Naive thymus-derived CD4-positive, alpha-beta T cell (primary cell): Measurements from ENCODE around the gene C22orf42. TPM values are rescaled to one million over a fixed set of nuclear protein-coding genes. Genes with fewer than 3 reads are reported as not detected.
A peak's percentile ranks its signal among the peaks of the same experiment; 100 is the strongest.
"Not testable (repeated sequence)": the region's sequence is repeated elsewhere in the genome, so short reads cannot be mapped to it uniquely, and the experiment has no call there.

Experiments
- ATAC-seq: fragments of 150-1000 bp; cut with Tn5 transposase; 2 replicates; pipeline ENCODE4 v1.10.0; 2021; ENCODE audit warnings: mild to moderate bottlenecking, moderate library complexity
- CTCF ChIA-PET: fragments of 350-600 bp; sonication (Branson Sonifier 250); formaldehyde crosslinking; loops from one replicate; lab custom pipeline; 2021; ENCODE audit warnings: antibody characterized with exemption; lab: Charles Lee
- POLR2A ChIA-PET: fragments of 350-600 bp; sonication (Branson Sonifier 250); formaldehyde crosslinking; loops from one replicate; lab custom pipeline; 2021; ENCODE audit warnings: antibody characterized with exemption, inconsistent platforms; lab: Charles Lee
- DNase-seq, 9 donors: peaks; one replicate each; pipeline versions ENCODE4 v3.0.0 to v3.0.0-alpha.2; 2020 to 2022; ENCODE audit warnings: mixed read lengths in 1 of 9
- H3K27ac ChIP-seq: one replicate; pipeline ENCODE4 v1.7.0; 2013; ENCODE audit warnings: mild to moderate bottlenecking, low read depth, low read length, moderate library complexity
- H3K27me3 ChIP-seq, 2 donors: one replicate each; pipeline ENCODE4 v1.7.0; 2013; ENCODE audit warnings: low read length in 2 of 2, mild to moderate bottlenecking in 2 of 2, moderate library complexity in 2 of 2; ENCODE audit not compliant: control insufficient read depth in 2 of 2, insufficient read depth in 2 of 2
- H3K36me3 ChIP-seq, 3 experiments: 1 replicate in 2 of 3; 2 replicates in 1 of 3; pipeline ENCODE4 v1.7.0; 2013; ENCODE audit warnings: low read length in 3 of 3, mild to moderate bottlenecking in 3 of 3, moderate library complexity in 1 of 3; ENCODE audit not compliant: insufficient read depth in 3 of 3, control insufficient read depth in 2 of 3
- H3K4me1 ChIP-seq, 2 donors: one replicate each; pipeline ENCODE4 v1.7.0; 2013; ENCODE audit warnings: low read length in 2 of 2, mild to moderate bottlenecking in 2 of 2, moderate library complexity in 1 of 2; ENCODE audit not compliant: control insufficient read depth in 2 of 2, insufficient read depth in 2 of 2
- H3K4me3 ChIP-seq: 2 replicates; pipeline ENCODE4 v1.7.0; 2013; ENCODE audit warnings: mild to moderate bottlenecking, low read length
- H3K9me3 ChIP-seq, 3 experiments: 1 replicate in 2 of 3; 2 replicates in 1 of 3; pipeline ENCODE4 v1.7.0; 2013; ENCODE audit warnings: low read length in 3 of 3; ENCODE audit not compliant: control insufficient read depth in 2 of 3
- H3K27ac Mint-ChIP-seq, 9 donors: one replicate each; pipeline ENCODE4 v1.8.0; 2020 to 2022; ENCODE audit warnings: mixed read lengths in 9 of 9, mild to moderate bottlenecking in 8 of 9, moderate library complexity in 5 of 9, inconsistent platforms in 2 of 9
- H3K27me3 Mint-ChIP-seq, 5 donors: one replicate each; pipeline ENCODE4 v1.8.0; 2021 to 2022; ENCODE audit warnings: mixed read lengths in 5 of 5, mild to moderate bottlenecking in 1 of 5
- H3K36me3 Mint-ChIP-seq, 5 donors: one replicate each; pipeline ENCODE4 v1.8.0; 2020 to 2022; ENCODE audit warnings: mixed read lengths in 5 of 5, mild to moderate bottlenecking in 3 of 5, inconsistent platforms in 1 of 5
- H3K4me1 Mint-ChIP-seq, 7 donors: one replicate each; pipeline ENCODE4 v1.8.0; 2020 to 2022; ENCODE audit warnings: mixed read lengths in 7 of 7, mild to moderate bottlenecking in 3 of 7, inconsistent platforms in 1 of 7
- H3K4me3 Mint-ChIP-seq, 10 donors: one replicate each; pipeline ENCODE4 v1.8.0; 2020 to 2022; ENCODE audit warnings: mild to moderate bottlenecking in 10 of 10, mixed read lengths in 10 of 10, moderate library complexity in 6 of 10, inconsistent platforms in 2 of 10
- H3K9me3 Mint-ChIP-seq, 11 donors: one replicate each; pipeline ENCODE4 v1.8.0; 2020 to 2022; ENCODE audit warnings: mixed read lengths in 11 of 11, mild to moderate bottlenecking in 4 of 11, inconsistent platforms in 1 of 11, moderate library complexity in 1 of 11
- intact Hi-C, 2 donors: fragments of 100-400 bp; cut with micrococcal nuclease; formaldehyde crosslinking; loops; one replicate each; pipeline ENCODE4 v1.15.1; 2023
- polyA plus RNA-seq, 2 donors: library from polyadenylated mRNA; unstranded; fragments of 300-500 nt; fragmentation: Illumina TruSeq; gene quantifications; one replicate each; pipeline ENCODE4 v1.2.3, GENCODE V29; 2021
- total RNA-seq, 6 experiments: library from RNA in 5 of 6; stranded (reverse) in 5 of 6; gene quantifications; 1 replicate in 5 of 6; 2 replicates in 1 of 6; pipeline ENCODE4 v1.2.3 and lab custom pipeline; 2021 to 2026

Gene C22orf42
- total and polyA plus RNA-seq, 7 experiments from 2014 or later: not detected

- DNase-seq, H3K36me3 Mint-ChIP-seq, H3K9me3 ChIP-seq, POLR2A ChIA-PET, H3K27me3 Mint-ChIP-seq, ATAC-seq, H3K36me3 ChIP-seq, H3K4me1 ChIP-seq, H3K27ac ChIP-seq, H3K9me3 Mint-ChIP-seq, CTCF ChIA-PET, H3K27me3 ChIP-seq: not testable (repeated sequence)
- peak overlapping the region; percentile 38 for H3K4me3 ChIP-seq
- H3K4me3 Mint-ChIP-seq: peak overlapping the region in 9 of 10 donors; percentile 77 to 99 (median 94)
- peak overlapping the region in 8 of 9 donors; percentile 82 to 95 (median 90) for H3K27ac Mint-ChIP-seq
- peaks cover 19 to 59% (median 35%) of the 10 kb centered on the region in 7 donors for H3K4me1 Mint-ChIP-seq
- intact Hi-C loops: loop anchor here (1.0 to 5.0 kb wide), 3 partner anchors 68 to 388 kb away; partner anchors contain the start of genes PRR14L (in 1 of the 2) and RTCB (in 1 of the 2)
These were observed 20.5 kb downstream of the C22orf42 start for GRCh38 chr22:32138576-32138975.

GRCh38 chr22:32137731-32138324 lies 21.3 kb downstream of the C22orf42 start:
- CTCF ChIA-PET: not testable (repeated sequence)
- H3K4me3 Mint-ChIP-seq: peak overlapping the region; percentile 77 to 99 (median 92)

GRCh38 chr22:32136881-32137280 lies 22.2 kb downstream of the C22orf42 start:
- H3K4me1 ChIP-seq, POLR2A ChIA-PET, CTCF ChIA-PET, H3K9me3 Mint-ChIP-seq, H3K27me3 ChIP-seq, ATAC-seq, H3K9me3 ChIP-seq, H3K36me3 Mint-ChIP-seq, H3K27me3 Mint-ChIP-seq, H3K36me3 ChIP-seq, H3K27ac ChIP-seq, H3K4me3 ChIP-seq, DNase-seq: not testable (repeated sequence)
- Mint-ChIP-seq H3K4me1 (peaks cover 8 to 43% (median 23%) of the 10 kb centered on the region in 7 donors), H3K4me3 (peak overlapping the region in 5 of 10 donors; percentile 32 to 94 (median 85)), H3K27ac (peak overlapping the region in 1 of 9 donors; percentile 87)
- intact Hi-C loops: loop anchor here in 1 of 2 donors (5.0 kb wide), 1 partner anchor 275 kb away; the partner anchor contains the start of gene RTCB

More at GRCh38 chr22:32137731-32138324, 21.3 kb downstream of the C22orf42 start:
- peak overlapping the region; percentile 38 for H3K4me3 ChIP-seq
- H3K4me1 ChIP-seq, POLR2A ChIA-PET, H3K27me3 ChIP-seq, H3K9me3 ChIP-seq, H3K9me3 Mint-ChIP-seq, H3K36me3 Mint-ChIP-seq, H3K27me3 Mint-ChIP-seq, H3K36me3 ChIP-seq: not testable (repeated sequence)
- H3K27ac ChIP-seq: peak overlapping the region; percentile 11
- ATAC-seq (peak; percentile 71), DNase-seq (peak in 8 of 9 donors; percentile 38 to 72 (median 64))
- H3K27ac Mint-ChIP-seq: peak overlapping the region; percentile 82 to 95 (median 91)
- intact Hi-C loops: loop anchor here (1.0 to 5.0 kb wide), 3 partner anchors 69 to 388 kb away; partner anchors contain the start of genes PRR14L (in 1 of the 2) and RTCB (in 1 of the 2)
- peaks cover 14 to 52% (median 28%) of the 10 kb centered on the region in 7 donors for H3K4me1 Mint-ChIP-seq

GRCh38 chr22:32135958-32136357 lies 23.1 kb downstream of the C22orf42 start:
- H3K4me1 ChIP-seq, POLR2A ChIA-PET: not testable (repeated sequence)

GRCh38 chr22:32134796-32135195 lies 24.3 kb downstream of the C22orf42 start:
- peaks cover 5 to 28% (median 19%) of the 10 kb centered on the region in 7 donors for H3K4me1 Mint-ChIP-seq
- H3K27ac ChIP-seq, H3K4me3 Mint-ChIP-seq, H3K4me1 ChIP-seq, H3K36me3 Mint-ChIP-seq, H3K9me3 ChIP-seq, POLR2A ChIA-PET, H3K36me3 ChIP-seq, H3K27ac Mint-ChIP-seq, H3K9me3 Mint-ChIP-seq, H3K4me3 ChIP-seq, DNase-seq, H3K27me3 ChIP-seq, CTCF ChIA-PET, ATAC-seq, H3K27me3 Mint-ChIP-seq: not testable (repeated sequence)
- intact Hi-C loops: loop anchor here in 1 of 2 donors (5.0 kb wide), 1 partner anchor 278 kb away; the partner anchor contains the start of gene RTCB

More at GRCh38 chr22:32135958-32136357, 23.1 kb downstream of the C22orf42 start:
- H3K9me3 ChIP-seq, H3K36me3 ChIP-seq, H3K27me3 Mint-ChIP-seq, H3K27ac ChIP-seq, H3K36me3 Mint-ChIP-seq, H3K27me3 ChIP-seq, ATAC-seq, CTCF ChIA-PET, H3K4me3 ChIP-seq, DNase-seq, H3K9me3 Mint-ChIP-seq: not testable (repeated sequence)
- H3K27ac Mint-ChIP-seq: peak overlapping the region in 2 of 9 donors; percentile 51 to 76
- peak overlapping the region in 1 of 10 donors; percentile 47 for H3K4me3 Mint-ChIP-seq
- intact Hi-C loops: loop anchor here in 1 of 2 donors (5.0 kb wide), 1 partner anchor 276 kb away; the partner anchor contains the start of gene RTCB
- H3K4me1 Mint-ChIP-seq: peaks cover 5 to 34% (median 19%) of the 10 kb centered on the region in 7 donors

GRCh38 chr22:32132783-32133182 lies 26.3 kb downstream of the C22orf42 start:
- H3K27me3 ChIP-seq: no peaks in the 10 kb centered on the region
- DNase-seq: no peak
- no peak overlapping the region for H3K27ac ChIP-seq
- CTCF ChIA-PET: interaction anchor here (0.6 kb wide), 1 partner anchor 28 kb away, joined by 4 read pairs; no protein-coding TSS in a partner anchor
- Mint-ChIP-seq H3K4me1 (peaks cover 5 to 17% (median 10%) of the 10 kb centered on the region in 7 donors), H3K36me3 (no peaks in the 10 kb centered on the region), H3K4me3 (no peak overlapping the region), H3K27ac (no peak overlapping the region), H3K27me3 (no peaks in the 10 kb centered on the region), H3K9me3 (no peaks in the 10 kb centered on the region)
- POLR2A ChIA-PET: interaction anchor here (1.4 kb wide), 1 partner anchor 10 kb away, joined by 4 read pairs; no protein-coding TSS in a partner anchor
- ATAC-seq: no peak
- H3K36me3 ChIP-seq: no peaks in the 10 kb centered on the region
- peaks cover 0 to 8% of the 10 kb centered on the region in 2 donors for H3K4me1 ChIP-seq
- intact Hi-C loops: no loop called here
- H3K9me3 ChIP-seq: no peaks in the 10 kb centered on the region
- H3K4me3 ChIP-seq: no peak overlapping the region
